Measurements from ENCODE around the gene STT3A. TPM values are rescaled to one million over a fixed set of nuclear protein-coding genes. Genes with fewer than 3 reads are reported as not detected.

STT3A gene
- total and polyA plus RNA-seq, 2 of the 13 experiments (the other 11 are each of a cell fraction or from before 2014, with no cell fraction given) = 229 to 319 TPM

- TF ChIP-seq ZNF335 (CRISPR knock-in tag; IDR thresholded peaks at IDR 0.05) = peak; percentile 67; the same call in 1 of the 2 replicates
- no peak for TF ChIP-seq SMC3 (IDR thresholded peaks at IDR 0.05; ENCODE audit: low read length)
- TF ChIP-seq ZNF224 (CRISPR knock-in tag; IDR thresholded peaks at IDR 0.05) = no peak; the same call in 1 of the 2 replicates
- peak; percentile 66 for TF ChIP-seq PHF21A (CRISPR knock-in tag; IDR thresholded peaks at IDR 0.05)
- TF ChIP-seq EEA1 (CRISPR knock-in tag; IDR thresholded peaks at IDR 0.05; ENCODE audit: borderline replicate concordance) = peak; percentile 71; the same call in 1 of the 2 replicates
- peak; percentile 82 for TF ChIP-seq SP4 (CRISPR knock-in tag; IDR thresholded peaks at IDR 0.05)
- peak; percentile 94; the same call in 1 of the 2 replicates for TF ChIP-seq E2F2 (CRISPR knock-in tag; IDR thresholded peaks at IDR 0.05; ENCODE audit: borderline replicate concordance)
- TF ChIP-seq KLF12 (CRISPR knock-in tag; IDR thresholded peaks at IDR 0.05; ENCODE audit: borderline replicate concordance) = peak; percentile 94
- TF ChIP-seq ZNF136 (CRISPR knock-in tag; IDR thresholded peaks at IDR 0.05; ENCODE audit: low read depth) = peak; percentile 77; the same call in 1 of the 2 replicates
- peak; percentile 56; the same call in 1 of the 2 replicates for TF ChIP-seq ZBTB39 (CRISPR knock-in tag; IDR thresholded peaks at IDR 0.05)
- no peak for TF ChIP-seq MATR3 (CRISPR knock-in tag; IDR thresholded peaks at IDR 0.05)
- no peak for TF ChIP-seq ZNF260 (CRISPR knock-in tag; IDR thresholded peaks at IDR 0.05; ENCODE audit: borderline replicate concordance, low read depth)
- TF ChIP-seq ZFP37 (CRISPR knock-in tag; IDR thresholded peaks at IDR 0.05; ENCODE audit: borderline replicate concordance) = peak; percentile 85; the same call in 1 of the 2 replicates
- TF ChIP-seq ZNF841 (CRISPR knock-in tag; IDR thresholded peaks at IDR 0.05; ENCODE audit: borderline replicate concordance) = peak; percentile 84; the same call in 1 of the 2 replicates
- TF ChIP-seq DBP (CRISPR knock-in tag; IDR thresholded peaks at IDR 0.05; ENCODE audit: not compliant biosample characterization) = peak; percentile 55
- peak in 1 of 2 experiments; percentile 80; a peak in 2 of 4 replicates for TF ChIP-seq ATF4 (CRISPR knock-in tag; IDR thresholded peaks at IDR 0.05)
- no peak; the same call in 1 of the 2 replicates for TF ChIP-seq SMAD9 (CRISPR knock-in tag; IDR thresholded peaks at IDR 0.05)
- peak; percentile 87 for TF ChIP-seq DR1 (CRISPR knock-in tag; IDR thresholded peaks at IDR 0.05)
- TF ChIP-seq ZBTB21 (CRISPR knock-in tag; IDR thresholded peaks at IDR 0.05) = no peak; the same call in 1 of the 2 replicates
- no peak for TF ChIP-seq RBAK (CRISPR knock-in tag; IDR thresholded peaks at IDR 0.05)
- TF ChIP-seq ZZZ3 (CRISPR knock-in tag; IDR thresholded peaks at IDR 0.05; ENCODE audit: borderline replicate concordance) = peak; percentile 71; the same call in 1 of the 2 replicates
- no peak for TF ChIP-seq TRIM22 (IDR thresholded peaks at IDR 0.05)
- no peak for TF ChIP-seq NFE2L1 (CRISPR knock-in tag; IDR thresholded peaks at IDR 0.05; ENCODE audit: borderline replicate concordance)
- TF ChIP-seq REXO4 (CRISPR knock-in tag; IDR thresholded peaks at IDR 0.05; ENCODE audit: borderline replicate concordance) = peak; percentile 70; the same call in 1 of the 2 replicates
These were observed 33.1 kb downstream of the STT3A start (continued) for GRCh38 chr11:125625630-125626287.
